Activated CD8-positive, alpha-beta memory T cell treated with anti-CD3 and anti-CD28 coated beads, Interleukin-2, amount 50 U/mL, for 1 hour (primary cell): ENCODE measurements around the gene SHISA9.

Source experiments
- DNase-seq: peaks from one replicate; pipeline ENCODE4 v3.0.0-alpha.2; 2020; ENCODE audit errors: extremely low read depth

The SHISA9 gene

DNA sequence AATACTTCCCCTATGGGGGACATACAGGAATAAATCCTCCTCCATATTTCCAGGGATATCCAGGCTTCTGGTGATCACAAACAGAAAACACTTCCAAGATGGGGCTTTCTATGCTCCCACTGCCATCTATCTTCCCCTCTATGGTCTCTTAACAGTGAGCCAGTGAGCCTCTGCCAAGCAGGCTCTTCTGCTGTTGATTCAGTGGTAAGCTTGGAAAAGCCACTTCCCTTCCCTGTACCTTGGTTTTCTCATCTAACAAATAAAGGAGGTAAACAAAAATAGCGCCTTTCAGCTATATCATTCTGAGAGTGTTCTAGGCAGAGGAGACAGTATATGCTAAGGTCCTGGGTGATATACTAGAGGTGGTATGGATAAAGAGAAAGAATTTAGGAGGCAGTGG, 368.0 kb downstream of the SHISA9 start:
- no peak for DNase-seq

- no peak for DNase-seq
Observed at GRCh38 chr16:13269905-13270528, 368.6 kb downstream of the SHISA9 start.

- no peak for DNase-seq
Observed at GRCh38 chr16:13270602-13271001, 369.2 kb downstream of the SHISA9 start.

GRCh38 chr16:13289515-13289914, 388.1 kb downstream of the SHISA9 start:
- DNase-seq = no peak
